DOHH2 (cell line): ENCODE data around the gene ARID3B.

Source experiments
- H3F3A ChIP-seq: fragments of 200-600 bp; sonication (generic), shearing (Covaris generic); 2 replicates; pipeline ENCODE4 v1.6.0; 2016; ENCODE audit warnings: antibody characterized with exemption, mild to moderate bottlenecking; ENCODE audit not compliant: control insufficient read depth, insufficient read depth
- H3K27ac ChIP-seq: fragments of 200-600 bp; sonication (generic); 2 replicates; pipeline ENCODE4 v1.5.1; 2014; ENCODE audit warnings: low read depth, mild to moderate bottlenecking, low read length, moderate library complexity
- H3K27me3 ChIP-seq: fragments of 200-600 bp; sonication (generic); 2 replicates; pipeline ENCODE4 v1.6.1; 2014; ENCODE audit warnings: mild to moderate bottlenecking, low read length, mixed read lengths; ENCODE audit not compliant: control insufficient read depth
- H3K36me3 ChIP-seq: fragments of 200-600 bp; sonication (generic); 2 replicates; pipeline ENCODE4 v1.6.1; 2014; ENCODE audit warnings: mild to moderate bottlenecking, low read length, moderate library complexity, mixed read lengths; ENCODE audit not compliant: control insufficient read depth
- H3K4me1 ChIP-seq: fragments of 200-600 bp; sonication (generic); 2 replicates; pipeline ENCODE4 v1.6.1; 2014; ENCODE audit warnings: mild to moderate bottlenecking, low read length, mixed read lengths; ENCODE audit not compliant: control insufficient read depth
- H3K4me2 ChIP-seq: fragments of 200-600 bp; sonication (generic); 2 replicates; pipeline ENCODE4 v1.6.0; 2014; ENCODE audit warnings: mild to moderate bottlenecking, low read length, moderate library complexity
- H3K4me3 ChIP-seq: fragments of 200-600 bp; sonication (generic); 2 replicates; pipeline ENCODE4 v1.5.1; 2014; ENCODE audit warnings: mild to moderate bottlenecking, low read length, mixed read lengths
- H3K79me2 ChIP-seq: fragments of 200-600 bp; sonication (generic); 2 replicates; pipeline ENCODE4 v1.6.1; 2014; ENCODE audit warnings: mild to moderate bottlenecking, low read length, mixed read lengths; ENCODE audit not compliant: control insufficient read depth
- H3K9me2 ChIP-seq: fragments of 200-600 bp; sonication (generic); replicated peaks from 2 replicates; pipeline ENCODE4 v1.6.1; 2014; ENCODE audit warnings: mild to moderate bottlenecking, low read length, mixed read lengths; ENCODE audit not compliant: control insufficient read depth
- H3K9me3 ChIP-seq: fragments of 200-600 bp; sonication (generic); 2 replicates; pipeline ENCODE4 v1.6.1; 2014; ENCODE audit warnings: antibody characterized with exemption, low read length, mixed read lengths; ENCODE audit not compliant: control insufficient read depth, insufficient read depth
- H4K20me1 ChIP-seq: fragments of 200-600 bp; sonication (generic); 2 replicates; pipeline ENCODE4 v1.6.0; 2014; ENCODE audit warnings: low read depth, mild to moderate bottlenecking, antibody characterized with exemption, low read length, moderate library complexity; ENCODE audit not compliant: control insufficient read depth, insufficient read depth
- EZH2phosphoT487 ChIP-seq: fragments of 200-600 bp; sonication (generic); IDR thresholded peaks from 2 replicates; pipeline ENCODE4 v1.6.1; 2017; ENCODE audit warnings: borderline replicate concordance, mild to moderate bottlenecking, antibody characterized with exemption, low read length, moderate library complexity, mixed read lengths
- TF ChIP-seq, protein P1 (sequence below): fragments of 200-600 bp; sonication (generic); IDR thresholded peaks from one replicate; pipeline ENCODE4 v1.5.1; 2014; ENCODE audit warnings: antibody characterized with exemption, mild to moderate bottlenecking, low read depth, low read length; ENCODE audit not compliant: poor library complexity, severe bottlenecking

ARID3B gene

DNA sequence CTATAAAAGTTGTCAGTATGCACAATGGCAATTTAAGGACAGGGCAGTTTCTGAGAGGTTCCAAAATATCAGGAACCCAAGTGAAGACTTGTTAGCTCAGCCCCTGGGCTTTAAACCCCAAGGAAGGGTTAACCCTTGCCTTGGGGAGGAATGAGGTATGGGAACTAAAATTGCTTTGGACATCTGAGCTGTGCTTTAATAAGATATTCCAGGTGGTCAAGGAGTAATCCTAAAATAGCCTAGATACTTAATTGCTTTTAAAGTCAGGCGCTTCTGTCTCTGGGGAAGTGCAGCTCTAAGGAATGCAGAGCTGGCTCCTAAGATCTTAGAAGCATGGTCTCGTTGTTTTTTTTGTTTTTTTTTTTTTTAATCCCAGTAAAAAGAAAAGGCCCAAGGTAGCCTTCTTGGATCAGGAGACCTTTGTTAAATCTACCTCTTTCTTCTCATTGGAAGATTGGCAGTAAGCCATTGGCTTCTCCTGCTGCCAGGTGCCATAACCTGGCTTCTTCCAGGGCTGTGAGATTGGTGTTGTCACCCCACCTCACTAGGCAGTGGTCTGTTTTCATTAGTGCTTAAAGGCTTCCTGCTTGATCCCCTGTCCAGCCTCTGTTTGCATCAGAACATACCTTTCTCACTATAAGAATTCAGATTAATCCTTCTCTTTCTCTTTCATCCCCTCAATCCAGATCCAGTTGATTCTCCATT lies 24.5 kb downstream of the ARID3B start:
- Histone ChIP-seq H3K9me3 (no peaks in the 10 kb centered on the region), H3K4me1 (no peaks in the 10 kb centered on the region), H3K79me2 (no peaks in the 10 kb centered on the region), H3K9me2 (no peaks in the 10 kb centered on the region), H3K27ac (no peak overlapping the region), H4K20me1 (no peaks in the 10 kb centered on the region), H3K27me3 (peaks cover 63% of the 10 kb centered on the region), H3K4me3 (no peak overlapping the region), H3K36me3 (no peaks in the 10 kb centered on the region), H3K4me2 (no peak overlapping the region), H3F3A (no peaks in the 10 kb centered on the region)
- no peak for TF ChIP-seq EZH2phosphoT487
- TF ChIP-seq, protein P1, sequence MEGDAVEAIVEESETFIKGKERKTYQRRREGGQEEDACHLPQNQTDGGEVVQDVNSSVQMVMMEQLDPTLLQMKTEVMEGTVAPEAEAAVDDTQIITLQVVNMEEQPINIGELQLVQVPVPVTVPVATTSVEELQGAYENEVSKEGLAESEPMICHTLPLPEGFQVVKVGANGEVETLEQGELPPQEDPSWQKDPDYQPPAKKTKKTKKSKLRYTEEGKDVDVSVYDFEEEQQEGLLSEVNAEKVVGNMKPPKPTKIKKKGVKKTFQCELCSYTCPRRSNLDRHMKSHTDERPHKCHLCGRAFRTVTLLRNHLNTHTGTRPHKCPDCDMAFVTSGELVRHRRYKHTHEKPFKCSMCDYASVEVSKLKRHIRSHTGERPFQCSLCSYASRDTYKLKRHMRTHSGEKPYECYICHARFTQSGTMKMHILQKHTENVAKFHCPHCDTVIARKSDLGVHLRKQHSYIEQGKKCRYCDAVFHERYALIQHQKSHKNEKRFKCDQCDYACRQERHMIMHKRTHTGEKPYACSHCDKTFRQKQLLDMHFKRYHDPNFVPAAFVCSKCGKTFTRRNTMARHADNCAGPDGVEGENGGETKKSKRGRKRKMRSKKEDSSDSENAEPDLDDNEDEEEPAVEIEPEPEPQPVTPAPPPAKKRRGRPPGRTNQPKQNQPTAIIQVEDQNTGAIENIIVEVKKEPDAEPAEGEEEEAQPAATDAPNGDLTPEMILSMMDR: no peak

DNA sequence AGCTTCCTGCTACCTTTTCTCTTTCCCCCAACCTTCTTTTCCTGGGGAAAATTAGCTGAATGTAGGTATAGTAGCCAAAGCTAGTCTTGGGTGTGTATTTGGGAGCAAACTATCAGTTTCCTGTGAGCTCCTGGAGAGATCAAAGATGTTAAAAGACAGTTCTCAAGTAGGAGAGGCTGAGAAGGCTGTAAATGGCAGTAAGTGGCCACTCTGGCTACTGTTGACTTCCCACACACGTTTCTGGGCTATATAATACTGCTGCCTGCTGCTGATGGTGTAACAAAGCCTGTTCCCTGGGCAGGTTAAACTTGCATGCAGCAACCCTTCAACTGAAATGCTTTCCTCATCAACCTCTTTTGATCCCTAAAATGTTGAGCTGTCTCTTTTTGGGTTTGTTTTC lies 27.6 kb downstream of the ARID3B start:
- no peaks in the 10 kb centered on the region for H3K9me3 ChIP-seq
- H3F3A ChIP-seq: no peaks in the 10 kb centered on the region
- H3K4me1 ChIP-seq: no peaks in the 10 kb centered on the region
- H3K79me2 ChIP-seq: no peaks in the 10 kb centered on the region
- H3K4me2 ChIP-seq: no peak overlapping the region
- no peaks in the 10 kb centered on the region for H4K20me1 ChIP-seq
- H3K36me3 ChIP-seq: no peaks in the 10 kb centered on the region
- no peaks in the 10 kb centered on the region for H3K9me2 ChIP-seq
- no peak overlapping the region for H3K27ac ChIP-seq
- H3K27me3 ChIP-seq: peaks cover 64% of the 10 kb centered on the region
- TF ChIP-seq, protein P1: no peak
- TF ChIP-seq EZH2phosphoT487: no peak
- no peak overlapping the region for H3K4me3 ChIP-seq

DNA sequence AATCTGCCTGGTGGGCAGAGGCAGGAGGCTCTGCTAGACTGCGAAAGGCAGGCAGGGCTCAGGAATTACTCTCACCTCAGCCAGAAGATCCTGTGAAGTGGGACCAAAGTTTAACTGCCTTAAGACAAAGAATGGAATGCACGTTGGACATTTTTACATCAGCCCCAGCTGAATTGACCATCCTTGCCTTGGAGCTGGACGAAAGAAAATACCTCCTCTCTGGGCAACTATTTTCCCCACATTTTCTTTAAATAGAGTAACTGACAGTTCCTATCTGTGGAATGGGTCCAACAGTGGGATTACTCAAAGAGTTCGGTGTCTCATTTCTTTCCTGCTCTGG lies 28.7 kb downstream of the ARID3B start:
- Histone ChIP-seq H3K36me3 (no peaks in the 10 kb centered on the region), H3K9me3 (no peaks in the 10 kb centered on the region), H3K9me2 (no peaks in the 10 kb centered on the region), H4K20me1 (no peaks in the 10 kb centered on the region), H3K4me2 (no peak overlapping the region), H3K27me3 (peaks cover 60% of the 10 kb centered on the region), H3F3A (no peaks in the 10 kb centered on the region), H3K79me2 (no peaks in the 10 kb centered on the region), H3K27ac (no peak overlapping the region), H3K4me1 (no peaks in the 10 kb centered on the region), H3K4me3 (no peak overlapping the region)
- no peak for TF ChIP-seq EZH2phosphoT487
- TF ChIP-seq, protein P1: no peak
